Islet precursor cell (in vitro differentiated cells): ENCODE results near the gene LPIN3.
A peak's percentile ranks its signal among the peaks of the same experiment; 100 is the strongest.

Experiments
- DNase-seq: peaks from one replicate; pipeline ENCODE4 v3.0.0-alpha.2; 2018

Gene LPIN3

GRCh38 chr20:41352666-41353065 is 12.0 kb downstream of the LPIN3 start:
- DNase-seq: peak; percentile 49

GRCh38 chr20:41353530-41353929 is 12.9 kb downstream of the LPIN3 start:
- DNase-seq: no peak

- DNase-seq: no peak
Measured at GRCh38 chr20:41355192-41355591, 14.6 kb downstream of the LPIN3 start.

GRCh38 chr20:41355598-41356203 is 15.1 kb downstream of the LPIN3 start:
- DNase-seq: peak; percentile 42

GRCh38 chr20:41356951-41357350 is 16.3 kb downstream of the LPIN3 start:
- peak; percentile 41 for DNase-seq

- peak; percentile 42 for DNase-seq
Measured at GRCh38 chr20:41357424-41358163, 17.0 kb downstream of the LPIN3 start.

- DNase-seq: peak; percentile 44
Measured at GRCh38 chr20:41358230-41358629, 17.6 kb downstream of the LPIN3 start.

- peak; percentile 45 for DNase-seq
Measured at GRCh38 chr20:41358717-41359116, 18.1 kb downstream of the LPIN3 start.

- DNase-seq: peak; percentile 40
Measured at GRCh38 chr20:41359541-41360011, 19.0 kb downstream of the LPIN3 start.

- DNase-seq: peak; percentile 51
Measured at GRCh38 chr20:41360831-41361756, 20.5 kb downstream of the LPIN3 start.

- peak; percentile 45 for DNase-seq
Measured at GRCh38 chr20:41361757-41362747, 21.4 kb downstream of the LPIN3 start.

GRCh38 chr20:41362748-41363140 is 22.1 kb downstream of the LPIN3 start:
- DNase-seq: no peak

GRCh38 chr20:41363601-41364000 is 23.0 kb downstream of the LPIN3 start:
- DNase-seq: no peak

- DNase-seq: no peak
Measured at GRCh38 chr20:41364236-41364855, 23.7 kb downstream of the LPIN3 start.

GRCh38 chr20:41364967-41365765 is 24.5 kb downstream of the LPIN3 start:
- DNase-seq: no peak

- DNase-seq: no peak
Measured at GRCh38 chr20:41365777-41366545, 25.3 kb downstream of the LPIN3 start.

GRCh38 chr20:41366546-41367392 is 26.1 kb downstream of the LPIN3 start, which contains the start of gene EMILIN3:
Gene EMILIN3, minus strand, starts transcription at chr20:41366818. Its CDS starts 184 bp downstream, at chr20:41366634.
- no peak for DNase-seq

- DNase-seq: no peak
Measured at GRCh38 chr20:41367393-41367695, 26.7 kb downstream of the LPIN3 start.

GRCh38 chr20:41367956-41368355 is 27.3 kb downstream of the LPIN3 start:
- DNase-seq: no peak
